MCF 10A (cell line): Measurements from ENCODE around the gene PNPLA5. TPM values are rescaled to one million over a fixed set of nuclear protein-coding genes. Genes with fewer than 3 reads are reported as not detected.

Experiments used
- BruUV-seq: library from RNA; stranded (reverse); fragments of 400-500 nt; replicated peaks from 2 replicates; lab custom pipeline; 2021; lab: Mats Ljungman, UMichigan
- CTCF ChIA-PET: fragments of 300-600 bp; sonication (Branson Sonifier 250); formaldehyde crosslinking; extraction: SDS; loops from one replicate; lab custom pipeline; 2021; ENCODE audit warnings: antibody characterized with exemption, inconsistent platforms; lab: Yijun Ruan, JAX
- POLR2A ChIA-PET: fragments of 300-600, 350-650 bp; sonication (Branson Sonifier 250); formaldehyde crosslinking; extraction: SDS; loops from one replicate; lab custom pipeline; 2020; ENCODE audit warnings: antibody characterized with exemption, inconsistent platforms; lab: Yijun Ruan, JAX
- DNase-seq: peaks from one replicate; pipeline ENCODE4 v3.0.0-alpha.2; 2018; ENCODE audit not compliant: unreplicated experiment
- H3K27ac Mint-ChIP-seq: one replicate; pipeline ENCODE4 v1.8.0; 2022; ENCODE audit warnings: mild to moderate bottlenecking, low read depth, mixed read lengths; ENCODE audit not compliant: unreplicated experiment
- H3K27me3 Mint-ChIP-seq: one replicate; pipeline ENCODE4 v1.8.0; 2022; ENCODE audit warnings: mixed read lengths; ENCODE audit not compliant: insufficient read depth, unreplicated experiment
- H3K36me3 Mint-ChIP-seq: one replicate; pipeline ENCODE4 v1.8.0; 2022; ENCODE audit warnings: mild to moderate bottlenecking, moderate library complexity, mixed read lengths; ENCODE audit not compliant: insufficient read depth, unreplicated experiment
- H3K4me1 Mint-ChIP-seq: one replicate; pipeline ENCODE4 v1.8.0; 2022; ENCODE audit warnings: mixed read lengths; ENCODE audit not compliant: insufficient read depth, unreplicated experiment
- H3K4me3 Mint-ChIP-seq: one replicate; pipeline ENCODE4 v1.8.0; 2022; ENCODE audit warnings: mild to moderate bottlenecking, moderate library complexity, mixed read lengths; ENCODE audit not compliant: unreplicated experiment
- H3K9me3 Mint-ChIP-seq: one replicate; pipeline ENCODE4 v1.8.0; 2022; ENCODE audit warnings: mixed read lengths; ENCODE audit not compliant: unreplicated experiment
- CTCF ChIP-seq: fragments of 200-600 bp; IDR thresholded peaks from one replicate; pipeline ENCODE4 v1.8.0; 2022; ENCODE audit warnings: antibody characterized with exemption, mild to moderate bottlenecking; ENCODE audit not compliant: unreplicated experiment
- intact Hi-C: fragments of 100-400 bp; cut with micrococcal nuclease; formaldehyde crosslinking; loops from 2 replicates; pipeline ENCODE4 v1.14.1; 2022
- total RNA-seq: library from RNA; stranded (reverse); gene quantifications from 2 replicates; pipeline ENCODE4 v1.2.3, GENCODE V29; 2022

PNPLA5 gene
- total RNA-seq, 1 experiment from 2014 or later, result not detected

GRCh38 chr22:43883719-43884415 lies 7.9 kb downstream of the PNPLA5 start:
- Mint-ChIP-seq H3K4me1 (no peaks in the 10 kb centered on the region), H3K27me3 (peaks cover 35% of the 10 kb centered on the region), H3K9me3 (no peaks in the 10 kb centered on the region), H3K36me3 (peaks cover 6% of the 10 kb centered on the region), H3K4me3 (no peak overlapping the region), H3K27ac (no peak overlapping the region)
- ChIA-PET POLR2A (no interaction called here), CTCF (interaction anchor here (0.7 to 3.8 kb wide), 17 partner anchors 9 to 829 kb away, joined by 3 to 38 read pairs (median 4); no protein-coding TSS in a partner anchor)
- DNase-seq, result no peak
- no TSS peak for BruUV-seq
- TF ChIP-seq CTCF, result no peak
- intact Hi-C loops, result loop anchor here (1.0 to 5.0 kb wide), 2 partner anchors 62 to 743 kb away; no protein-coding TSS in a partner anchor

- Mint-ChIP-seq H3K4me3 (no peak overlapping the region), H3K27me3 (peaks cover 35% of the 10 kb centered on the region), H3K36me3 (peaks cover 6% of the 10 kb centered on the region), H3K9me3 (no peaks in the 10 kb centered on the region), H3K4me1 (no peaks in the 10 kb centered on the region), H3K27ac (no peak overlapping the region)
- TF ChIP-seq CTCF, result peak; percentile 62
- POLR2A ChIA-PET, result no interaction called here
- CTCF ChIA-PET, result interaction anchor here (0.6 to 3.8 kb wide), 16 partner anchors 9 to 744 kb away, joined by 3 to 38 read pairs (median 4); no protein-coding TSS in a partner anchor
- intact Hi-C loops, result loop anchor here (1.0 to 5.0 kb wide), 2 partner anchors 63 to 744 kb away; no protein-coding TSS in a partner anchor
- no TSS peak for BruUV-seq
- DNase-seq, result peak; percentile 90
These were observed 8.7 kb downstream of the PNPLA5 start for GRCh38 chr22:43883012-43883661.

GRCh38 chr22:43882122-43882767 lies 9.6 kb downstream of the PNPLA5 start:
- no TSS peak for BruUV-seq
- CTCF ChIA-PET, result interaction anchor here (0.6 to 3.8 kb wide), 11 partner anchors 8 to 485 kb away, joined by 3 to 38 read pairs (median 4); no protein-coding TSS in a partner anchor
- H3K9me3 Mint-ChIP-seq, result no peaks in the 10 kb centered on the region
- intact Hi-C loops, result loop anchor here (5.0 kb wide), 1 partner anchor 745 kb away; no protein-coding TSS in a partner anchor
- no peak for DNase-seq
- peaks cover 4% of the 10 kb centered on the region for H3K36me3 Mint-ChIP-seq
- TF ChIP-seq CTCF, result no peak
- POLR2A ChIA-PET, result no interaction called here
- peaks cover 35% of the 10 kb centered on the region for H3K27me3 Mint-ChIP-seq
- H3K27ac Mint-ChIP-seq, result no peak overlapping the region
- H3K4me3 Mint-ChIP-seq, result no peak overlapping the region
- H3K4me1 Mint-ChIP-seq, result no peaks in the 10 kb centered on the region
